NCI-H526 treated with DMSO at 0.1 percent for 48 hours (cell line): Measurements from ENCODE around the gene SKIDA1.

Experiments
- DNase-seq: peaks from one replicate; lab custom pipeline; 2025; lab: John Stamatoyannopoulos, UW

Gene SKIDA1

GRCh38 chr10:21501091-21501490 lies 24.4 kb downstream of the SKIDA1 start:
- no peak for DNase-seq

GRCh38 chr10:21500578-21500910 lies 24.9 kb downstream of the SKIDA1 start:
- no peak for DNase-seq

- no peak for DNase-seq
Measured at GRCh38 chr10:21499701-21500577, 25.5 kb downstream of the SKIDA1 start.

GRCh38 chr10:21498986-21499385 lies 26.5 kb downstream of the SKIDA1 start:
- DNase-seq = no peak

- DNase-seq = no peak
Measured at GRCh38 chr10:21498377-21498776, 27.1 kb downstream of the SKIDA1 start.

- peak; percentile 64 for DNase-seq
Measured at GRCh38 chr10:21497177-21497807, 28.2 kb downstream of the SKIDA1 start.

GRCh38 chr10:21496343-21497176 lies 28.9 kb downstream of the SKIDA1 start:
- DNase-seq = peak; percentile 50

GRCh38 chr10:21495752-21496342 lies 29.6 kb downstream of the SKIDA1 start:
- peak; percentile 52 for DNase-seq

GRCh38 chr10:21495002-21495751 lies 30.3 kb downstream of the SKIDA1 start:
- peak; percentile 45 for DNase-seq

GRCh38 chr10:21494191-21495001 lies 31.1 kb downstream of the SKIDA1 start:
- DNase-seq = no peak

GRCh38 chr10:21493784-21494183 lies 31.7 kb downstream of the SKIDA1 start:
- DNase-seq = no peak

- no peak for DNase-seq
Measured at GRCh38 chr10:21492421-21492820, 33.1 kb downstream of the SKIDA1 start.

- no peak for DNase-seq
Measured at GRCh38 chr10:21490711-21491105, 34.8 kb downstream of the SKIDA1 start.

- DNase-seq = no peak
Measured at GRCh38 chr10:21490028-21490710, 35.3 kb downstream of the SKIDA1 start.

- DNase-seq = no peak
Measured at GRCh38 chr10:21488957-21489446, 36.5 kb downstream of the SKIDA1 start.

GRCh38 chr10:21488246-21488956 lies 37.1 kb downstream of the SKIDA1 start:
- no peak for DNase-seq

- no peak for DNase-seq
Measured at GRCh38 chr10:21487416-21488180, 37.9 kb downstream of the SKIDA1 start.

- no peak for DNase-seq
Measured at GRCh38 chr10:21482821-21483220, 42.7 kb downstream of the SKIDA1 start.
